ENCODE measurements around the gene ANKRD33B.

DNA sequence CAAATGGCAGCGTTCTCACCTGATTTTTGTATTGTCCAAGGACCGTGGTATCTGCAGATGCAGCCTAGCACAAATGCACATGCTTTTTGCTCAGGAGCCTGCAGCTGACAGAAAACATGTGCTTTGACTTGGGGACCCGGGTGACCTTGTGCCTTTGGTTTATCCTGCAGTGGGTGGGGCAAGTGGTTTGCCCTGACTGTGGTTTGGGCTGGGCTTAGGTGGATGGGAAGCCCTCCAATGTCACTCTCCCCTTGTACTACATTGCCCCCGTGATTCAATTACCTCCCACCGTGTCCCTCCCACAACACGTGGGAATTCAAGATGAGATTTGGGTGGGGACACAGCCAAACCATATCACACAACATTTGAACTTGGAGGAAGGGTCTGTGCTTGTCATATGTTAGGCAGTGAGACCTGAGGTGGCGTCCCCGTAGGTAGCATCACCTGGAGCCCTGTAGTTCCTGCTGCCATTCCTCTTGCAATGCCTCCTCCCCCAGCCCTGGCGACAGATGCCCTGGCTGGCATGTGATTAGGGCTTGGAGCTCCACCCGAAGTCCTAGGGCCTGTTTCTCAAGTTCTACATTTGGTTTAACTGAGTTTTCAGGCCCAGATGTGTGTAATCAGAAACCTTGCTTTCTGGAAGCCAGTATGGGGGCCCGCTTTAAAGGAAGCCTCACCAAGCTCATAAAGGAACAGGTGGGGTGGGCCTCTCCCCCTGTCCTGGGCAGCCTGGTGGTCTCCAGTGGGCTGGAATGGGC lies 2.1 kb downstream of the ANKRD33B start:
- TF ChIP-seq, protein P1, sequence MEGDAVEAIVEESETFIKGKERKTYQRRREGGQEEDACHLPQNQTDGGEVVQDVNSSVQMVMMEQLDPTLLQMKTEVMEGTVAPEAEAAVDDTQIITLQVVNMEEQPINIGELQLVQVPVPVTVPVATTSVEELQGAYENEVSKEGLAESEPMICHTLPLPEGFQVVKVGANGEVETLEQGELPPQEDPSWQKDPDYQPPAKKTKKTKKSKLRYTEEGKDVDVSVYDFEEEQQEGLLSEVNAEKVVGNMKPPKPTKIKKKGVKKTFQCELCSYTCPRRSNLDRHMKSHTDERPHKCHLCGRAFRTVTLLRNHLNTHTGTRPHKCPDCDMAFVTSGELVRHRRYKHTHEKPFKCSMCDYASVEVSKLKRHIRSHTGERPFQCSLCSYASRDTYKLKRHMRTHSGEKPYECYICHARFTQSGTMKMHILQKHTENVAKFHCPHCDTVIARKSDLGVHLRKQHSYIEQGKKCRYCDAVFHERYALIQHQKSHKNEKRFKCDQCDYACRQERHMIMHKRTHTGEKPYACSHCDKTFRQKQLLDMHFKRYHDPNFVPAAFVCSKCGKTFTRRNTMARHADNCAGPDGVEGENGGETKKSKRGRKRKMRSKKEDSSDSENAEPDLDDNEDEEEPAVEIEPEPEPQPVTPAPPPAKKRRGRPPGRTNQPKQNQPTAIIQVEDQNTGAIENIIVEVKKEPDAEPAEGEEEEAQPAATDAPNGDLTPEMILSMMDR (IDR thresholded peaks at IDR 0.05): no peak
- no peak for TF ChIP-seq POLR2A (IDR thresholded peaks at IDR 0.05)
- TF ChIP-seq EP300 (IDR thresholded peaks at IDR 0.05): no peak
